A673 (cell line): Measurements from ENCODE around the gene ZNF366. TPM values are rescaled to one million over a fixed set of nuclear protein-coding genes. Genes with fewer than 3 reads are reported as not detected.

Experiments
- BruUV-seq: library from RNA; stranded (reverse); fragments of 400-500 nt; replicated peaks from 2 replicates; lab custom pipeline; 2021; lab: Mats Ljungman, UMichigan
- CTCF ChIA-PET: fragments of 300-600 bp; sonication (Branson Sonifier 250); formaldehyde crosslinking; loops from one replicate; lab custom pipeline; 2022; ENCODE audit warnings: antibody characterized with exemption; lab: Charles Lee
- POLR2A ChIA-PET: fragments of 300-600 bp; sonication (Branson Sonifier 250); formaldehyde crosslinking; loops from one replicate; lab custom pipeline; 2022; ENCODE audit warnings: antibody characterized with exemption; ENCODE audit not compliant: low non-redundant PET; lab: Charles Lee
- DNase-seq: peaks from one replicate; pipeline ENCODE4 v3.0.0-alpha.2; 2015; ENCODE audit warnings: low spot score
- H3K27ac ChIP-seq: fragments of 200-600 bp; sonication (generic); 2 replicates; pipeline ENCODE4 v1.5.1; 2016; ENCODE audit warnings: mixed run types, low read depth, mild to moderate bottlenecking, mixed read lengths, antibody characterized with exemption, low read length; ENCODE audit not compliant: poor library complexity, severe bottlenecking
- H3K27me3 ChIP-seq: fragments of 200-600 bp; sonication (generic); replicated peaks from 2 replicates; pipeline ENCODE4 v1.6.1; 2017; ENCODE audit warnings: mixed run types, low read depth, mild to moderate bottlenecking, mixed read lengths, antibody characterized with exemption, low read length; ENCODE audit not compliant: insufficient read depth, poor library complexity
- H3K36me3 ChIP-seq: fragments of 200-600 bp; sonication (generic); 2 replicates; pipeline ENCODE4 v1.6.1; 2016; ENCODE audit warnings: mixed run types, mild to moderate bottlenecking, mixed read lengths, antibody characterized with exemption, low read length; ENCODE audit not compliant: insufficient read depth, poor library complexity, severe bottlenecking
- H3K4me1 ChIP-seq: fragments of 200-600 bp; sonication (generic); 2 replicates; pipeline ENCODE4 v1.6.1; 2017; ENCODE audit warnings: mixed run types, mild to moderate bottlenecking, mixed read lengths, antibody characterized with exemption, low read length; ENCODE audit not compliant: insufficient read depth, poor library complexity, severe bottlenecking
- H3K4me3 ChIP-seq: fragments of 200-600 bp; sonication (generic); 2 replicates; pipeline ENCODE4 v1.5.1; 2016; ENCODE audit warnings: low read depth, mixed run types, mild to moderate bottlenecking, mixed read lengths, low read length; ENCODE audit not compliant: poor library complexity, severe bottlenecking
- H3K9me3 ChIP-seq: fragments of 200-600 bp; sonication (generic); 2 replicates; pipeline ENCODE4 v1.6.1; 2016; ENCODE audit warnings: mixed run types, low read depth, mild to moderate bottlenecking, mixed read lengths, antibody characterized with exemption, low read length; ENCODE audit not compliant: poor library complexity, severe bottlenecking
- CTCF ChIP-seq: fragments of 300-800, 200-600 bp; sonication (generic); conservative IDR thresholded peaks from 2 replicates; pipeline ENCODE4 v1.5.1; 2017; ENCODE audit warnings: low read depth, mild to moderate bottlenecking, antibody characterized with exemption, low read length, moderate library complexity, mixed read lengths
- EZH2 ChIP-seq: fragments of 200-600 bp; sonication (generic); IDR thresholded peaks from 2 replicates; pipeline ENCODE4 v1.6.1; 2017; ENCODE audit warnings: borderline replicate concordance, low read depth, mild to moderate bottlenecking, mixed read lengths, antibody characterized with exemption, low read length; ENCODE audit not compliant: poor library complexity, severe bottlenecking
- intact Hi-C: fragments of 100-400 bp; cut with micrococcal nuclease; formaldehyde crosslinking; loops from one replicate; pipeline ENCODE4 v1.10.0; 2022; ENCODE audit not compliant: unreplicated experiment
- total RNA-seq: library from RNA; stranded (reverse); gene quantifications from 2 replicates; pipeline ENCODE4 v1.2.3, GENCODE V29; 2021

Gene ZNF366
- total RNA-seq, 1 experiment from 2014 or later, result not detected

- no peak overlapping the region for H3K27ac ChIP-seq
Observed at GRCh38 chr5:72511774-72512592, 4.8 kb upstream of the ZNF366 start.

GRCh38 chr5:72511366-72511765 lies 4.2 kb upstream of the ZNF366 start:
- Histone ChIP-seq H3K9me3 (no peaks in the 10 kb centered on the region), H3K4me3 (no peak overlapping the region), H3K4me1 (no peaks in the 10 kb centered on the region), H3K27ac (no peak overlapping the region), H3K27me3 (no peaks in the 10 kb centered on the region), H3K36me3 (no peaks in the 10 kb centered on the region)
- no peak for DNase-seq
- no TSS peak for BruUV-seq
- POLR2A ChIA-PET, result no interaction called here
- intact Hi-C loops, result no loop called here
- TF ChIP-seq CTCF (no peak), EZH2 (no peak)
- CTCF ChIA-PET, result no interaction called here

More at GRCh38 chr5:72511774-72512592, 4.8 kb upstream of the ZNF366 start:
- Histone ChIP-seq H3K9me3 (no peaks in the 10 kb centered on the region), H3K27me3 (no peaks in the 10 kb centered on the region), H3K4me3 (no peak overlapping the region), H3K36me3 (no peaks in the 10 kb centered on the region), H3K4me1 (no peaks in the 10 kb centered on the region)
- no TSS peak for BruUV-seq
- ChIA-PET CTCF (no interaction called here), POLR2A (no interaction called here)
- TF ChIP-seq EZH2 (no peak), CTCF (no peak)
- intact Hi-C loops, result no loop called here
- DNase-seq, result no peak

GRCh38 chr5:72510610-72511181 lies 3.5 kb upstream of the ZNF366 start:
- ChIA-PET POLR2A (no interaction called here), CTCF (no interaction called here)
- Histone ChIP-seq H3K27me3 (no peaks in the 10 kb centered on the region), H3K27ac (no peak overlapping the region), H3K4me3 (no peak overlapping the region), H3K36me3 (no peaks in the 10 kb centered on the region), H3K9me3 (no peaks in the 10 kb centered on the region), H3K4me1 (no peaks in the 10 kb centered on the region)
- intact Hi-C loops, result no loop called here
- no TSS peak for BruUV-seq
- TF ChIP-seq EZH2 (no peak), CTCF (no peak)
- no peak for DNase-seq
